Sigmoid colon (tissue), 3 donors: ENCODE measurements around the gene CEMP1.

Experiments used
- POLR2A ChIP-seq, 2 donors: fragments of 450-650 bp; IDR thresholded peaks; one replicate each; pipeline ENCODE4 v1.6.1; 2016; ENCODE audit warnings: antibody characterized with exemption in 2 of 2, mild to moderate bottlenecking in 2 of 2, moderate library complexity in 2 of 2
- TF ChIP-seq, protein P1 (sequence below), 4 experiments: fragments of 450-650 bp in 3 of 4; fragments of 200-600 bp in 1 of 4; IDR thresholded peaks; one replicate each; pipeline ENCODE4 v1.5.1; 2016 to 2019; ENCODE audit warnings: antibody characterized with exemption in 4 of 4, mild to moderate bottlenecking in 3 of 4, moderate library complexity in 2 of 4

GRCh38 chr16:2520784-2521531 lies 10.2 kb downstream of the CEMP1 start:
- TF ChIP-seq, protein P1, sequence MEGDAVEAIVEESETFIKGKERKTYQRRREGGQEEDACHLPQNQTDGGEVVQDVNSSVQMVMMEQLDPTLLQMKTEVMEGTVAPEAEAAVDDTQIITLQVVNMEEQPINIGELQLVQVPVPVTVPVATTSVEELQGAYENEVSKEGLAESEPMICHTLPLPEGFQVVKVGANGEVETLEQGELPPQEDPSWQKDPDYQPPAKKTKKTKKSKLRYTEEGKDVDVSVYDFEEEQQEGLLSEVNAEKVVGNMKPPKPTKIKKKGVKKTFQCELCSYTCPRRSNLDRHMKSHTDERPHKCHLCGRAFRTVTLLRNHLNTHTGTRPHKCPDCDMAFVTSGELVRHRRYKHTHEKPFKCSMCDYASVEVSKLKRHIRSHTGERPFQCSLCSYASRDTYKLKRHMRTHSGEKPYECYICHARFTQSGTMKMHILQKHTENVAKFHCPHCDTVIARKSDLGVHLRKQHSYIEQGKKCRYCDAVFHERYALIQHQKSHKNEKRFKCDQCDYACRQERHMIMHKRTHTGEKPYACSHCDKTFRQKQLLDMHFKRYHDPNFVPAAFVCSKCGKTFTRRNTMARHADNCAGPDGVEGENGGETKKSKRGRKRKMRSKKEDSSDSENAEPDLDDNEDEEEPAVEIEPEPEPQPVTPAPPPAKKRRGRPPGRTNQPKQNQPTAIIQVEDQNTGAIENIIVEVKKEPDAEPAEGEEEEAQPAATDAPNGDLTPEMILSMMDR (IDR thresholded peaks at IDR 0.05), result no peak
- TF ChIP-seq POLR2A (IDR thresholded peaks at IDR 0.05), result no peak
